Lower leg skin (tissue), 4 donors: Measurements from ENCODE around the gene VIPR1. TPM values are rescaled to one million over a fixed set of nuclear protein-coding genes. Genes with fewer than 3 reads are reported as not detected.

ENCODE experiments used
- DNase-seq, 2 donors: peaks; one replicate each; pipeline ENCODE4 v3.0.0-alpha.2; 2019; ENCODE audit warnings: low spot score in 2 of 2
- H3K4me3 ChIP-seq: fragments of 200-600 bp; sonication (generic); 2 replicates; pipeline ENCODE4 v1.5.1; 2017; ENCODE audit warnings: mild to moderate bottlenecking, low read depth; ENCODE audit not compliant: poor library complexity, severe bottlenecking
- POLR2A ChIP-seq, 2 donors: fragments of 450-650 bp; IDR thresholded peaks; one replicate each; pipeline ENCODE4 v1.6.1; 2016 to 2017; ENCODE audit warnings: antibody characterized with exemption in 2 of 2, mild to moderate bottlenecking in 1 of 2, moderate library complexity in 1 of 2
- WGBS, 2 donors: methylation state at CpG; one replicate each; pipeline ENCODE4 v1.1.5; 2018; 5-methylcytosine and 5-hydroxymethylcytosine counted together
- intact Hi-C: fragments of 100-400 bp; cut with DNase I; formaldehyde crosslinking; loops from one replicate; pipeline ENCODE4 v1.15.0; 2023; ENCODE audit warnings: low total_unique reads
- total RNA-seq, 4 donors: library from RNA; depleted of rRNA; stranded (reverse); fragments of >200 nt; gene quantifications; one replicate each; pipeline ENCODE4 v1.1.0, GENCODE V29; 2016
- TF ChIP-seq, protein P1 (sequence below), 3 donors: fragments of 450-650 bp; IDR thresholded peaks; one replicate each; pipeline ENCODE4 v1.5.1; 2016; ENCODE audit warnings: antibody characterized with exemption in 3 of 3, mild to moderate bottlenecking in 3 of 3, moderate library complexity in 2 of 3

Gene VIPR1
- total RNA-seq, 4 donors from 2014 or later, result 69.9 to 110 (median 70.8) TPM

DNA sequence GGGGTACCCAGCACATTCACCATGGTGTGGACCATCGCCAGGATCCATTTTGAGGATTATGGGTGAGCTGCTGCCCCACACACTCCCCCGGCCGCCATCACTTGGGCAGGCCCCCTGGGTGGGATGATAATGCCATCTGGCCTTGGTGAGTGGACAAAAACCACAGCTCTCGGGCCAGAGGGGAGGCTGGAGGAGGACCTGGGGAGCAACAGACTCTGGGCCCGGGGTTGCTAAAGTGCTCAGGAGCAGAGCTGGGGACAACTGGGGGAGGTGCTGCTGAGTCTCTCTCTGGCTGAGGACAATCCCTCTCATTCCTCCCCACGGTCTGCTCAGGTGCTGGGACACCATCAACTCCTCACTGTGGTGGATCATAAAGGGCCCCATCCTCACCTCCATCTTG is 29.0 kb downstream of the VIPR1 start:
- TF ChIP-seq, protein P1, sequence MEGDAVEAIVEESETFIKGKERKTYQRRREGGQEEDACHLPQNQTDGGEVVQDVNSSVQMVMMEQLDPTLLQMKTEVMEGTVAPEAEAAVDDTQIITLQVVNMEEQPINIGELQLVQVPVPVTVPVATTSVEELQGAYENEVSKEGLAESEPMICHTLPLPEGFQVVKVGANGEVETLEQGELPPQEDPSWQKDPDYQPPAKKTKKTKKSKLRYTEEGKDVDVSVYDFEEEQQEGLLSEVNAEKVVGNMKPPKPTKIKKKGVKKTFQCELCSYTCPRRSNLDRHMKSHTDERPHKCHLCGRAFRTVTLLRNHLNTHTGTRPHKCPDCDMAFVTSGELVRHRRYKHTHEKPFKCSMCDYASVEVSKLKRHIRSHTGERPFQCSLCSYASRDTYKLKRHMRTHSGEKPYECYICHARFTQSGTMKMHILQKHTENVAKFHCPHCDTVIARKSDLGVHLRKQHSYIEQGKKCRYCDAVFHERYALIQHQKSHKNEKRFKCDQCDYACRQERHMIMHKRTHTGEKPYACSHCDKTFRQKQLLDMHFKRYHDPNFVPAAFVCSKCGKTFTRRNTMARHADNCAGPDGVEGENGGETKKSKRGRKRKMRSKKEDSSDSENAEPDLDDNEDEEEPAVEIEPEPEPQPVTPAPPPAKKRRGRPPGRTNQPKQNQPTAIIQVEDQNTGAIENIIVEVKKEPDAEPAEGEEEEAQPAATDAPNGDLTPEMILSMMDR (IDR thresholded peaks at IDR 0.05), result no peak
- TF ChIP-seq POLR2A (IDR thresholded peaks at IDR 0.05), result no peak
- 88 to 93% methylated on average over 6 of the region's 6 CpGs for WGBS, 2 donors
- no peak overlapping the region for H3K4me3 ChIP-seq
- intact Hi-C loops, result no loop called here
- DNase-seq, result no peak

DNA sequence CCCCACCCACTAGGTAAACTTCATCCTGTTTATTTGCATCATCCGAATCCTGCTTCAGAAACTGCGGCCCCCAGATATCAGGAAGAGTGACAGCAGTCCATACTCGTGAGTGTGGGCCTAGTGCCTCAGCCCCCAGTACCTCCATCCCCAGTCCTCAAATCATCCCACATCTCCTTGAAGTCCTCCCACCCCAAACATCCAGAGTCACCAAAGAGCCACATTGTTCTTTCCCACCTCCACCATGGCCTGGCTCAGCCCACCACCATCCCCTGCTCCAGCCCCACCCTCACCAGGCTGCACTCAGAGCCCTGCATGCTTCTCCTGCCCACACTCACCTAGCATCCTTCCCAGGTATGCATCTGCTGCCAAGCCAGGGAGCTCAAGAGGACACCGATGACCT is 29.8 kb downstream of the VIPR1 start:
- intact Hi-C loops, result no loop called here
- DNase-seq, result no peak
- 90 to 94% methylated on average over 4 of the region's 4 CpGs for WGBS, 2 donors
- TF ChIP-seq, protein P1 (IDR thresholded peaks at IDR 0.05), result no peak
- no peak for TF ChIP-seq POLR2A (IDR thresholded peaks at IDR 0.05)
- H3K4me3 ChIP-seq, result no peak overlapping the region

DNA sequence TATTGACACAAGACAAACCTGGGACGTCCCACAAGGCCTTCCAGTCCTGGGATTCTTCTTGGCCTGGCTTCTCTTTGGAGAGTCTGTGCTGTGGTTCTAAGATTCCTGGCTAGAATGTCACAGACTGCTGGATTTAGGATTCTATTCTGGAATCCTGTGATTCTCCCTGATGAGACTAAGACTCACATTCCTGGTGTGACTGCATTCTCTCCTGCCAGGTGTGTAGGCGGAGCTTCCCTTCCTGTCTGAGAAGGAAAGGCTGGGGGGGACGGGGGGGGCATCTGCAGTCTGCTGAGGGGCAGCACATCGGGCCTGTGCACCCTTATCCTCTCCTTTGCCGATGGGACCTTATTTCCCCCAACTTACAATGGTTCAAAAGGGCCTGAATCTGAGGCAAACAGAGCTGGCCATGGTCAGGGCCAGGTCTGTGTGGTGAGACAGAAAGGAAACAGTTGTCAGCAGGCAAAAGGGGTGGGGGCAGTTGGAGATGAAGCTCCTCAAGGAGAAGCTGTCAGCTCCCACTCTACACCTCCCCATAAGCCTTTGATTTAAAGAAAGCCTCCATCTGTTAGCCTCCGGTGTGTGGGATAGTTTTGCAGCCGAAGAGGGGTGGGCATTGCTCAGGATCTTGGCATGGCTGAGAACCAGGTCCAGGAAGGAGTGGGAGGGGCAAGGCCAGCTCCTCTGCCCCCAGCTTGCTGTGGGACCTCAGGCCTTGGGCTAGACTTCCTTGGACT is 30.9 kb downstream of the VIPR1 start:
- 63 to 69% methylated on average over 7 of the region's 7 CpGs for WGBS, 2 donors
- intact Hi-C loops, result no loop called here
- H3K4me3 ChIP-seq, result no peak overlapping the region
- no peak for DNase-seq
- TF ChIP-seq, protein P1 (IDR thresholded peaks at IDR 0.05), result no peak
- TF ChIP-seq POLR2A (IDR thresholded peaks at IDR 0.05), result no peak

DNA sequence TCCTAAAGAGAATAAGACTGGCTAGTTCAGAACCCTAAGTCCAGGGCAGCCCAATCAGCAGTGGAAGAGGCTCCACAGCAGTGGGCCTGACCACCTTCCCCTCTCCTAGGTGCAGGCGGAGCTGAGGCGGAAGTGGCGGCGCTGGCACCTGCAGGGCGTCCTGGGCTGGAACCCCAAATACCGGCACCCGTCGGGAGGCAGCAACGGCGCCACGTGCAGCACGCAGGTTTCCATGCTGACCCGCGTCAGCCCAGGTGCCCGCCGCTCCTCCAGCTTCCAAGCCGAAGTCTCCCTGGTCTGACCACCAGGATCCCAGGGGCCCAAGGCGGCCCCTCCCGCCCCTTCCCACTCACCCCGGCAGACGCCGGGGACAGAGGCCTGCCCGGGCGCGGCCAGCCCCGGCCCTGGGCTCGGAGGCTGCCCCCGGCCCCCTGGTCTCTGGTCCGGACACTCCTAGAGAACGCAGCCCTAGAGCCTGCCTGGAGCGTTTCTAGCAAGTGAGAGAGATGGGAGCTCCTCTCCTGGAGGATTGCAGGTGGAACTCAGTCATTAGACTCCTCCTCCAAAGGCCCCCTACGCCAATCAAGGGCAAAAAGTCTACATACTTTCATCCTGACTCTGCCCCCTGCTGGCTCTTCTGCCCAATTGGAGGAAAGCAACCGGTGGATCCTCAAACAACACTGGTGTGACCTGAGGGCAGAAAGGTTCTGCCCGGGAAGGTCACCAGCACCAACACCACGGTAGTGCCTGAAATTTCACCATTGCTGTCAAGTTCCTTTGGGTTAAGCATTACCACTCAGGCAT is 33.7 kb downstream of the VIPR1 start:
- TF ChIP-seq, protein P1 (IDR thresholded peaks at IDR 0.05), result no peak
- TF ChIP-seq POLR2A (IDR thresholded peaks at IDR 0.05), result no peak
- WGBS, 2 donors, result 80 to 84% methylated on average over 28 of the region's 35 CpGs

DNA sequence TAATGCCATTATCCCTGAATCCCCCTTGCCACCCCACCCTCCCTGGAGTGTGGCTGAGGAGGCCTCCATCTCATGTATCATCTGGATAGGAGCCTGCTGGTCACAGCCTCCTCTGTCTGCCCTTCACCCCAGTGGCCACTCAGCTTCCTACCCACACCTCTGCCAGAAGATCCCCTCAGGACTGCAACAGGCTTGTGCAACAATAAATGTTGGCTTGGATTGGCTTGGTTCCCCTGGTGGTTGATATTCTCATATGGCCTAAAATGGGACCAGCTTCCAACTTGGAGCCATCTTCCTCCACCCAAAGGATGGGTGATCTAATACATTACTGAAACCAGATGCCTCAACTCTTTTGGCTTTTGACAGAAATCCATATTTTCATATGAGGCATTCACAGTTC is 34.9 kb downstream of the VIPR1 start:
- no peak for DNase-seq
- TF ChIP-seq, protein P1 (IDR thresholded peaks at IDR 0.05), result no peak
- no peak for TF ChIP-seq POLR2A (IDR thresholded peaks at IDR 0.05)
- intact Hi-C loops, result no loop called here
- H3K4me3 ChIP-seq, result no peak overlapping the region

More for the DNA sequence above, 33.7 kb downstream of the VIPR1 start:
- H3K4me3 ChIP-seq, result no peak overlapping the region
- intact Hi-C loops, result no loop called here
- DNase-seq, result no peak
